Mucosa of rectum (tissue), 2 donors: ENCODE measurements around the gene PODNL1.
"Not testable (repeated sequence)": the region's sequence is repeated elsewhere in the genome, so short reads cannot be mapped to it uniquely, and the experiment has no call there.

Experiments
- H3K27ac ChIP-seq, 2 donors: one replicate each; pipeline ENCODE4 v1.7.0; 2013; ENCODE audit warnings: inconsistent platforms in 2 of 2, low read depth in 2 of 2, low read length in 2 of 2
- H3K27me3 ChIP-seq, 2 donors: one replicate each; pipeline ENCODE4 v1.7.0; 2013; ENCODE audit warnings: low read length in 2 of 2; ENCODE audit not compliant: control insufficient read depth in 2 of 2, insufficient read depth in 2 of 2
- H3K36me3 ChIP-seq, 2 donors: one replicate each; pipeline ENCODE4 v1.7.0; 2013; ENCODE audit warnings: low read length in 2 of 2; ENCODE audit not compliant: control insufficient read depth in 2 of 2, insufficient read depth in 2 of 2
- H3K4me1 ChIP-seq, 2 donors: one replicate each; pipeline ENCODE4 v1.7.0; 2013; ENCODE audit warnings: low read length in 2 of 2, mild to moderate bottlenecking in 1 of 2; ENCODE audit not compliant: control insufficient read depth in 2 of 2, insufficient read depth in 2 of 2
- H3K4me3 ChIP-seq, 2 donors: one replicate each; pipeline ENCODE4 v1.7.0; 2013; ENCODE audit warnings: low read length in 2 of 2
- H3K9ac ChIP-seq, 2 donors: one replicate each; pipeline ENCODE4 v1.7.0; 2013; ENCODE audit warnings: low read length in 2 of 2, low read depth in 1 of 2, mild to moderate bottlenecking in 1 of 2
- H3K9me3 ChIP-seq, 2 donors: one replicate each; pipeline ENCODE4 v1.7.0; 2013; ENCODE audit warnings: low read length in 2 of 2; ENCODE audit not compliant: control insufficient read depth in 2 of 2
- donor health status: healthy.
- donor health status: Normal muscosa, but diverticular disease.

Gene PODNL1

GRCh38 chr19:13929340-13929739, 8.9 kb downstream of the PODNL1 start:
- peaks cover 0 to 2% of the 10 kb centered on the region in 2 donors for H3K4me1 ChIP-seq
- peaks cover 23 to 31% of the 10 kb centered on the region in 2 donors for H3K36me3 ChIP-seq
- H3K9me3 ChIP-seq = no peaks in the 10 kb centered on the region
- no peaks in the 10 kb centered on the region for H3K27me3 ChIP-seq
- no peak overlapping the region for H3K4me3 ChIP-seq
- no peak overlapping the region for H3K27ac ChIP-seq
- no peak overlapping the region for H3K9ac ChIP-seq

- Histone ChIP-seq H3K9me3 (no peaks in the 10 kb centered on the region), H3K27ac (no peak overlapping the region), H3K36me3 (peaks cover 39 to 47% of the 10 kb centered on the region in 2 donors), H3K4me3 (no peak overlapping the region), H3K27me3 (no peaks in the 10 kb centered on the region), H3K9ac (no peak overlapping the region), H3K4me1 (no peaks in the 10 kb centered on the region)
Observed at GRCh38 chr19:13926715-13927114, 11.5 kb downstream of the PODNL1 start.

DNA sequence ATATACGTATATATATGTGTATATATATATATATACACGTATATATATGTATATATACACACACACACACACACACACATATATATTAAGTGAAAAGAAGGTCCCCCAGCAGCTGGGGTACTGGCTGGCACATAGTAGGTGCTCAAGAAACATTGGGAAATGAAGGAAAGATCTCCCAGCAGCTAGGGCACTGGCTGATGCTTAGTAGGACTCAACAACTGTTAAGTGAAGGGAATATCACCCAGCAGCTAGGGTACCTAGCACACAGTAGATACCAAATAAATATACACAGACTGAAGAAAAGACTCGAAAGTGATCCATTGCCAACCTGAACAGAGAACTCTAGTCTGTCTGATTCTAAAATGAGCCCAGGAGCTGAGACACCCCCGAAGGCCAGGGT, 12.2 kb downstream of the PODNL1 start:
- Histone ChIP-seq H3K36me3 (peaks cover 42 to 54% of the 10 kb centered on the region in 2 donors), H3K4me1 (no peaks in the 10 kb centered on the region), H3K27me3 (no peaks in the 10 kb centered on the region), H3K9me3 (peaks cover 0 to under 1% of the 10 kb centered on the region in 2 donors), H3K27ac (no peak overlapping the region), H3K9ac (no peak overlapping the region), H3K4me3 (no peak overlapping the region)

DNA sequence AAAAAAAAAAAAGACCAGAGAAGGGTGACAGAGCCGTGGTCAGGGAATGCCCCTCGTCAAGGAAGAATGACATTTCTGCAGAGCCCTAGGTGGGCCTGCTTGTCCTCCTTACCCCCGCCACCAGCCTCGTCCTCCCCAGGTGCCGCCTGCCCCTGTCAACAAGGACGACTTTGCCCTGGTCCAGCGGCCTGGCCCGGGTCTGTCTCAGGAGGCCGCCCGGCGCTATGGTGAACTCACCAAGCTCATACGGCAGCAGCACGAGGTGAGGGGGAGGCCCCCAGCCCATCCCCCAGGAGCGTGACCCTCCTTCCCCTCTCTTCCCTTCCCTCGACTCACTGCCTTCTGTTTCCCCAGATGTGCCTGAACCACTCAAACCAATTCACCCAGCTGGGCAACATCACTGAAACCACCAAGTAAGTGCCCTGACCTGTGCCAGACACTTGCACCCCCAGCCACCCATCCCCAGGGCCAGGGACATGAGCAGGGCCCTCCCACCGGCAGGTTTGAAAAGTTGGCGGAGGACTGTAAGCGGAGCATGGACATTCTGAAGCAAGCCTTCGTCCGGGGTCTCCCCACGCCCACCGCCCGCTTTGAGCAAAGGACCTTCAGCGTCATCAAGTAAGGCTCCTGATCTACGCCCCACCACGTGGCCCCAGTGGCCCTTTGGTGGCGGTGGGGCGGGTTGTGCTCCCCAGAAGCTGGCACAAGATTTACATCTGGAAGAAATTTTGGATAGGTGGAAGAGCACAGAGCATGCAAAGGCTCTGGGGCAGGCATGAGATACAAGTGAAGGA, 14.8 kb downstream of the PODNL1 start:
- Histone ChIP-seq H3K27me3 (no peaks in the 10 kb centered on the region), H3K4me3 (no peak overlapping the region), H3K27ac (no peak overlapping the region), H3K36me3 (peaks cover 58 to 77% of the 10 kb centered on the region in 2 donors), H3K9ac (no peak overlapping the region), H3K4me1 (no peaks in the 10 kb centered on the region), H3K9me3 (peaks cover 0 to 3% of the 10 kb centered on the region in 2 donors)

DNA sequence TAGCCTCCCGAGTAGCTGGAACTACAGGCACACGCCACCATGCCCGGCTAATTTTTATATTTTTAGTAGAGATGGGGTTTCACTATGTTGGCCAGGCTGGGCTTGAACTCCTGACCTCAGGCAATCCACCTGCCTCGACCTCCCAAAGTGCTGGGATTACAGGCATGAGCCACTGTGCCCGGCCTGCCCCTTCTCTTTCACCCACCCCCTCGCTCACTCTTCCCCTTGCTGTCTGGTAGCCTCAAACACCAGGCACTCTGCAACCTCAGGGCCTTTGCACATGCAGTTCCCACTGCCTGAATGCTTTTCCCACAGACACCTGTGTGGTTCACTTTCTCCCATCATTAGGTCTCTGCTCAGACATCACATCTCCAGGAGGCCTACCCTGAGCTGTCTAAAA, 16.1 kb downstream of the PODNL1 start:
- H3K4me3 ChIP-seq, H3K27ac ChIP-seq, H3K27me3 ChIP-seq, H3K4me1 ChIP-seq, H3K9me3 ChIP-seq, H3K9ac ChIP-seq: not testable (repeated sequence)
- H3K36me3 ChIP-seq = peaks cover 61 to 73% of the 10 kb centered on the region in 2 donors

GRCh38 chr19:13920940-13921747, 17.1 kb downstream of the PODNL1 start:
- Histone ChIP-seq H3K27me3 (no peaks in the 10 kb centered on the region), H3K9me3 (peaks cover 0 to 3% of the 10 kb centered on the region in 2 donors), H3K4me1 (peaks cover 0 to 6% of the 10 kb centered on the region in 2 donors), H3K27ac (no peak overlapping the region), H3K9ac (no peak overlapping the region), H3K4me3 (no peak overlapping the region), H3K36me3 (peaks cover 52 to 64% of the 10 kb centered on the region in 2 donors)

DNA sequence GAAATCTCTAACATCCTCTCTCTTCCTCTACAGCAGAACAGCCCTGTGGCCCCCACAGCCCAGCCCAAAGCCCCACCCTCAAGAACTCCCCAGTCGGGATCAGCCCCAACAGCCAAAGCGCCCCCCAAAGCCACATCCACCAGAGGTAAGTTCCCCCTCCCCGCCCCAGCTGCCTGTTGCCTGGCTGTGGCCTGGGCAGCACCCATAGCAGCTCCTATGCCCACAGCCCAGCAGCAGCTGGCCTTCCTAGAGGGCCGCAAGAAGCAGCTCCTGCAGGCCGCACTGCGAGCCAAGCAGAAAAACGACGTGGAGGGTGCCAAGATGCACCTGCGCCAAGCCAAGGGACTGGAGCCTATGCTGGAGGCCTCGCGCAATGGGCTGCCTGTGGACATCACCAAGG, 17.7 kb downstream of the PODNL1 start:
- Histone ChIP-seq H3K27me3 (no peaks in the 10 kb centered on the region), H3K9ac (no peak overlapping the region), H3K27ac (no peak overlapping the region), H3K4me3 (no peak overlapping the region), H3K4me1 (peaks cover 0 to 6% of the 10 kb centered on the region in 2 donors), H3K9me3 (peaks cover 0 to 3% of the 10 kb centered on the region in 2 donors), H3K36me3 (peaks cover 50 to 62% of the 10 kb centered on the region in 2 donors)

DNA sequence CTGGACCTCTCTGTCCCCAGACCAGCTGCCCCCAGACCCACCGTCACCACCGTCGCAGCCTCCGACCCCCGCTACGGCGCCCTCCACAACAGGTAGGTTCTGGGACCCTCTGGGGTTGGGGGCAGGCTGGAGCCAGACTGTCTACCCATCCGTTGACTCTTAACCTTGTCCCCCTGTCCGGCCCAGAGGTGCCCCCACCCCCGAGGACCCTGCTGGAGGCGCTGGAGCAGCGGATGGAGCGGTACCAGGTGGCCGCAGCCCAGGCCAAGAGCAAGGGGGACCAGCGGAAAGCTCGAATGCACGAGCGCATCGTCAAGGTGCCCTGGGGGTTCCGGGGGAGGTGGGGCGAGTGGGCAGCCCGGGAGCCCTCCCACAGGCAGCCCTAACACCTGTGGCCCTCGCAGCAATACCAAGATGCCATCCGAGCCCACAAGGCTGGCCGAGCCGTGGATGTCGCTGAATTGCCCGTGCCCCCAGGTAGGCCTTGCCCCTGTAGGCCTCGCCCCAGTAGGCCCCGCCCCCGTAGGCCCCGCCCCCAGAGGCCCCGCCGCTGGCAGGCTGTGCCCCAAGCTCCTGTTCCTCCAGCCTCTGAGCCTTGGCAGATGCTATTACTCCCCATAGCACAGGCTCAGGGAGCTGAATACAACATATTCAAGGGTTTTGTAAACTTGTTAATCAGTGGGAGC, 19.3 kb downstream of the PODNL1 start:
- Histone ChIP-seq H3K27ac (no peak overlapping the region), H3K9ac (no peak overlapping the region), H3K27me3 (no peaks in the 10 kb centered on the region), H3K9me3 (peaks cover 0 to 3% of the 10 kb centered on the region in 2 donors), H3K4me3 (no peak overlapping the region), H3K36me3 (peaks cover 49 to 60% of the 10 kb centered on the region in 2 donors), H3K4me1 (peaks cover 0 to 6% of the 10 kb centered on the region in 2 donors)

DNA sequence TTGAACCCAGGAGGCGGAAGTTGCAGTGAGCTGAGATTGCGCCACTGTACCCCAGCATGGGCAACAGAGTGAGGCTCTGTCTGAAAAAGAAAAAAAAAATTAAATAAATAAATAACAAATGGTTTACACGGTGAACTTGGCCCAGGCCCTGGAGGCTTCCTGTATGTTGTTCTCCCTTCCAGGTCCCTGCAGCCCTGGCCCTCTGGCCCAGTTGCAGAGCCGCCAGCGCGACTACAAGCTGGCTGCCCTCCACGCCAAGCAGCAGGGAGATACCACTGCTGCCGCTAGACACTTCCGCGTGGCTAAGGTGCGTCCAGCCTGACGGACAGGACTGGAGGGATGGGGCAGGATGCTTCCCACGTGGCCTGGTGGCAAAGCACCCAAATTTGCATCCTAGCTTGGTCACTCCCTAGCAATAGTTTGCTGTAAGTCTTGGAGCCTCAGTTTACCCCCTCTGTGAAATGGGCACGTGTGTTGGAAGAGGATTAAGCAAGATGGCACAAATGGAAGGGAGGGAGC, 20.3 kb downstream of the PODNL1 start:
- no peak overlapping the region for H3K9ac ChIP-seq
- peaks cover 0 to 3% of the 10 kb centered on the region in 2 donors for H3K9me3 ChIP-seq
- peaks cover 0 to 6% of the 10 kb centered on the region in 2 donors for H3K4me1 ChIP-seq
- no peak overlapping the region for H3K4me3 ChIP-seq
- H3K27me3 ChIP-seq = no peaks in the 10 kb centered on the region
- no peak overlapping the region for H3K27ac ChIP-seq
- H3K36me3 ChIP-seq = peaks cover 47 to 61% of the 10 kb centered on the region in 2 donors
